ENCODE results near the gene PLBD2. TPM values are rescaled to one million over a fixed set of nuclear protein-coding genes. Genes with fewer than 3 reads are reported as not detected.

The PLBD2 gene
- total and polyA plus RNA-seq, 10 of the 15 experiments (the other 5 are each of a cell fraction or from before 2014, with no cell fraction given) = 1.4 to 16.6 (median 5.9) TPM

DNA sequence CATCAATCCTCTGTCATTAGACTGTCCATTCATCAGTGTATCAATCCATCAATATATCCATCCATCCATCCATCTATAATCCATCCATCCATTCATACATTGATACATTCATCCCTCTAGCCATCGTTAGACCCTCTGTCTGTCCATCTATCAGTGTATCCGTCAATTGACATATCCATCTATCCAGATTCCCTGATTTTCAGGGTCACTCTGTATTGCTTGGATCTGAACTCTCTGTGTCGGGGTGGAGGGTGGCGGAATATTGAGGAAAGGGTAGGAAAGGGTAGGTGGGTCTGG, 80.9 kb downstream of the PLBD2 start:
- intact Hi-C loops (cut with micrococcal nuclease; ENCODE audit: unreplicated experiment) = loop anchor here (10.0 kb wide), 1 partner anchor 476 kb away; no protein-coding TSS in a partner anchor
- Histone ChIP-seq H3K9me3 (replicated peaks; ENCODE audit: control insufficient read depth, insufficient read depth, low read length) (no peaks in the 10 kb centered on the region), H3K4me2 (ENCODE audit: control insufficient read depth, insufficient read depth) (no peak overlapping the region), H3K27ac (ENCODE audit: control insufficient read depth, insufficient read depth) (no peak overlapping the region), H2AFZ (ENCODE audit: control insufficient read depth, low read depth, low read length) (no peak overlapping the region), H3K27me3 (replicated peaks in 1 of 2; ENCODE audit: control insufficient read depth in 2 of 2, insufficient read depth in 2 of 2, low read length in 1 of 2) (peaks cover 2 to 9% of the 10 kb centered on the region in 2 experiments; a peak in 3 of 4 replicates), H3K79me2 (ENCODE audit: control insufficient read depth, insufficient read depth, low read length) (no peaks in the 10 kb centered on the region), H4K20me1 (ENCODE audit: control insufficient read depth, insufficient read depth) (no peaks in the 10 kb centered on the region; the same call in 1 of the 2 replicates), H3K36me3 (ENCODE audit: control insufficient read depth in 2 of 2, insufficient read depth in 2 of 2, low read length in 1 of 2) (no peaks in the 10 kb centered on the region), H3K4me1 (ENCODE audit: control insufficient read depth, insufficient read depth, low read length) (no peaks in the 10 kb centered on the region), H3K9ac (ENCODE audit: control insufficient read depth, insufficient read depth, low read length) (no peak overlapping the region), H3K4me3 (no peak overlapping the region)
- no peak for ATAC-seq
- no TSS peak for BruUV-seq (replicated peaks)
- no peak for FAIRE-seq
- ChIA-PET CTCF (interaction anchor here (1.2 to 1.6 kb wide), 2 partner anchors 14 to 23 kb away, joined by 3 to 5 read pairs; no protein-coding TSS in a partner anchor), POLR2A (no interaction called here), SMC1A (ENCODE audit: uncharacterized antibody, unreplicated experiment) (no interaction called here), RAD21 (ENCODE audit: unreplicated experiment) (no interaction called here)
- TF ChIP-seq, protein P1, sequence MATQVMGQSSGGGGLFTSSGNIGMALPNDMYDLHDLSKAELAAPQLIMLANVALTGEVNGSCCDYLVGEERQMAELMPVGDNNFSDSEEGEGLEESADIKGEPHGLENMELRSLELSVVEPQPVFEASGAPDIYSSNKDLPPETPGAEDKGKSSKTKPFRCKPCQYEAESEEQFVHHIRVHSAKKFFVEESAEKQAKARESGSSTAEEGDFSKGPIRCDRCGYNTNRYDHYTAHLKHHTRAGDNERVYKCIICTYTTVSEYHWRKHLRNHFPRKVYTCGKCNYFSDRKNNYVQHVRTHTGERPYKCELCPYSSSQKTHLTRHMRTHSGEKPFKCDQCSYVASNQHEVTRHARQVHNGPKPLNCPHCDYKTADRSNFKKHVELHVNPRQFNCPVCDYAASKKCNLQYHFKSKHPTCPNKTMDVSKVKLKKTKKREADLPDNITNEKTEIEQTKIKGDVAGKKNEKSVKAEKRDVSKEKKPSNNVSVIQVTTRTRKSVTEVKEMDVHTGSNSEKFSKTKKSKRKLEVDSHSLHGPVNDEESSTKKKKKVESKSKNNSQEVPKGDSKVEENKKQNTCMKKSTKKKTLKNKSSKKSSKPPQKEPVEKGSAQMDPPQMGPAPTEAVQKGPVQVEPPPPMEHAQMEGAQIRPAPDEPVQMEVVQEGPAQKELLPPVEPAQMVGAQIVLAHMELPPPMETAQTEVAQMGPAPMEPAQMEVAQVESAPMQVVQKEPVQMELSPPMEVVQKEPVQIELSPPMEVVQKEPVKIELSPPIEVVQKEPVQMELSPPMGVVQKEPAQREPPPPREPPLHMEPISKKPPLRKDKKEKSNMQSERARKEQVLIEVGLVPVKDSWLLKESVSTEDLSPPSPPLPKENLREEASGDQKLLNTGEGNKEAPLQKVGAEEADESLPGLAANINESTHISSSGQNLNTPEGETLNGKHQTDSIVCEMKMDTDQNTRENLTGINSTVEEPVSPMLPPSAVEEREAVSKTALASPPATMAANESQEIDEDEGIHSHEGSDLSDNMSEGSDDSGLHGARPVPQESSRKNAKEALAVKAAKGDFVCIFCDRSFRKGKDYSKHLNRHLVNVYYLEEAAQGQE (IDR thresholded peaks at IDR 0.05; ENCODE audit: low read depth, low read length) = no peak
- TF ChIP-seq CHD1 (IDR thresholded peaks at IDR 0.05; ENCODE audit: low read depth, low read length) (no peak), HDAC6 (IDR thresholded peaks at IDR 0.05; ENCODE audit: unreplicated experiment) (no peak), CHD4 (IDR thresholded peaks at IDR 0.05) (no peak)
- TF ChIP-seq, protein P2, sequence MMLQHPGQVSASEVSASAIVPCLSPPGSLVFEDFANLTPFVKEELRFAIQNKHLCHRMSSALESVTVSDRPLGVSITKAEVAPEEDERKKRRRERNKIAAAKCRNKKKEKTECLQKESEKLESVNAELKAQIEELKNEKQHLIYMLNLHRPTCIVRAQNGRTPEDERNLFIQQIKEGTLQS (IDR thresholded peaks at IDR 0.05; ENCODE audit: borderline replicate concordance, extremely low read depth, low read depth, low read length) = no peak
- TF ChIP-seq, protein P3, sequence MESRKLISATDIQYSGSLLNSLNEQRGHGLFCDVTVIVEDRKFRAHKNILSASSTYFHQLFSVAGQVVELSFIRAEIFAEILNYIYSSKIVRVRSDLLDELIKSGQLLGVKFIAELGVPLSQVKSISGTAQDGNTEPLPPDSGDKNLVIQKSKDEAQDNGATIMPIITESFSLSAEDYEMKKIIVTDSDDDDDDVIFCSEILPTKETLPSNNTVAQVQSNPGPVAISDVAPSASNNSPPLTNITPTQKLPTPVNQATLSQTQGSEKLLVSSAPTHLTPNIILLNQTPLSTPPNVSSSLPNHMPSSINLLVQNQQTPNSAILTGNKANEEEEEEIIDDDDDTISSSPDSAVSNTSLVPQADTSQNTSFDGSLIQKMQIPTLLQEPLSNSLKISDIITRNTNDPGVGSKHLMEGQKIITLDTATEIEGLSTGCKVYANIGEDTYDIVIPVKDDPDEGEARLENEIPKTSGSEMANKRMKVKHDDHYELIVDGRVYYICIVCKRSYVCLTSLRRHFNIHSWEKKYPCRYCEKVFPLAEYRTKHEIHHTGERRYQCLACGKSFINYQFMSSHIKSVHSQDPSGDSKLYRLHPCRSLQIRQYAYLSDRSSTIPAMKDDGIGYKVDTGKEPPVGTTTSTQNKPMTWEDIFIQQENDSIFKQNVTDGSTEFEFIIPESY (IDR thresholded peaks at IDR 0.05) = no peak
- TF ChIP-seq, protein P4, sequence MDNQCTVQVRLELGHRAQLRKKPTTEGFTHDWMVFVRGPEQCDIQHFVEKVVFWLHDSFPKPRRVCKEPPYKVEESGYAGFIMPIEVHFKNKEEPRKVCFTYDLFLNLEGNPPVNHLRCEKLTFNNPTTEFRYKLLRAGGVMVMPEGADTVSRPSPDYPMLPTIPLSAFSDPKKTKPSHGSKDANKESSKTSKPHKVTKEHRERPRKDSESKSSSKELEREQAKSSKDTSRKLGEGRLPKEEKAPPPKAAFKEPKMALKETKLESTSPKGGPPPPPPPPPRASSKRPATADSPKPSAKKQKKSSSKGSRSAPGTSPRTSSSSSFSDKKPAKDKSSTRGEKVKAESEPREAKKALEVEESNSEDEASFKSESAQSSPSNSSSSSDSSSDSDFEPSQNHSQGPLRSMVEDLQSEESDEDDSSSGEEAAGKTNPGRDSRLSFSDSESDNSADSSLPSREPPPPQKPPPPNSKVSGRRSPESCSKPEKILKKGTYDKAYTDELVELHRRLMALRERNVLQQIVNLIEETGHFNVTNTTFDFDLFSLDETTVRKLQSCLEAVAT (IDR thresholded peaks at IDR 0.05) = no peak
- in situ Hi-C loops (cut with MboI) = loop anchor here (10.0 kb wide), 1 partner anchor 476 kb away; no protein-coding TSS in a partner anchor
- no peak for DNase-seq (ENCODE audit: low read depth, low spot score)
- WGBS (ENCODE audit: insufficient coverage, insufficient replicate concordance, low lambda C conversion rate, missing lambda C conversion rate) = 7% methylated on average over 4 of the region's 4 CpGs

Measured in GM12878 (cell line).